HepG2 (cell line): ENCODE measurements around the gene MT1M. TPM values are rescaled to one million over a fixed set of nuclear protein-coding genes. Genes with fewer than 3 reads are reported as not detected.

Experiments
- ARHGAP35 ChIP-seq: sonication (generic); formaldehyde crosslinking; IDR thresholded peaks from 2 replicates; pipeline ENCODE4 v1.9.0; 2022; ENCODE audit warnings: mild to moderate bottlenecking, inconsistent platforms, moderate library complexity, missing genetic modification reagents, borderline replicate concordance
- ASH2L ChIP-seq: fragments of 300-600, 200-600 bp; sonication (generic); IDR thresholded peaks from 2 replicates; pipeline ENCODE4 v1.7.0; 2017; ENCODE audit warnings: low read depth, mild to moderate bottlenecking, moderate library complexity, mixed read lengths, low read length; ENCODE audit not compliant: insufficient read length
- CEBPG ChIP-seq: IDR thresholded peaks from 2 replicates; pipeline ENCODE4 v1.6.1; 2016
- GLI4 ChIP-seq: sonication (generic); formaldehyde crosslinking; IDR thresholded peaks from 2 replicates; pipeline ENCODE4 v1.5.1; 2020; ENCODE audit warnings: missing genetic modification reagents, mild to moderate bottlenecking, moderate library complexity, borderline replicate concordance
- IRX3 ChIP-seq: sonication (generic); formaldehyde crosslinking; IDR thresholded peaks from 2 replicates; pipeline ENCODE4 v1.8.1; 2023; ENCODE audit warnings: mild to moderate bottlenecking, low read depth, missing genetic modification reagents, borderline replicate concordance
- KDM5A ChIP-seq: fragments of 200-600 bp; sonication (generic); IDR thresholded peaks from 2 replicates; pipeline ENCODE4 v1.7.0; 2018; ENCODE audit warnings: antibody characterized with exemption, mild to moderate bottlenecking, low read length, borderline replicate concordance
- MAF1 ChIP-seq: sonication (generic); formaldehyde crosslinking; IDR thresholded peaks from 2 replicates; pipeline ENCODE4 v1.5.0; 2020; ENCODE audit warnings: missing genetic modification reagents, borderline replicate concordance
- PITX1 ChIP-seq: sonication (generic); formaldehyde crosslinking; IDR thresholded peaks from 2 replicates; pipeline ENCODE4 v1.5.1; 2020; ENCODE audit warnings: mild to moderate bottlenecking, missing genetic modification reagents
- PRDM15 ChIP-seq: sonication (generic); formaldehyde crosslinking; IDR thresholded peaks from 2 replicates; pipeline ENCODE4 v1.4.0; 2020; ENCODE audit warnings: missing genetic modification reagents
- RFX3 ChIP-seq: IDR thresholded peaks from 2 replicates; pipeline ENCODE4 v1.6.1; 2016; ENCODE audit warnings: missing biosample characterization, missing genetic modification reagents
- ZBTB10 ChIP-seq: sonication (generic); formaldehyde crosslinking; IDR thresholded peaks from 2 replicates; pipeline ENCODE4 v1.4.0; 2020; ENCODE audit warnings: missing genetic modification reagents, borderline replicate concordance
- ZBTB21 ChIP-seq: sonication (generic); formaldehyde crosslinking; IDR thresholded peaks from 2 replicates; pipeline ENCODE4 v1.4.0; 2020; ENCODE audit warnings: missing genetic modification reagents
- ZSCAN25 ChIP-seq: sonication (generic); formaldehyde crosslinking; IDR thresholded peaks from 2 replicates; pipeline ENCODE4 v1.8.0; 2022; ENCODE audit warnings: mild to moderate bottlenecking, missing genetic modification reagents
- polyA plus RNA-seq, 8 experiments: library from polyadenylated mRNA; depleted of rRNA in 3 of 8; stranded (reverse) in 7 of 8; unstranded in 1 of 8; fragments of >200 nt; fragmentation: Illumina TruSeq in 4 of 8; extraction: Trizol in 4 of 8; gene quantifications; 2 replicates each; pipeline versions ENCODE4 v1.2.1 to v1.2.3, GENCODE V29; 2011 to 2016; ENCODE audit warnings: low read depth in 4 of 8, missing spikeins in 1 of 8, mixed read lengths in 1 of 8; ENCODE audit not compliant: insufficient read depth in 1 of 8
- total RNA-seq, 5 experiments: library from RNA; depleted of rRNA; stranded (reverse); fragments of >200 nt; fragmentation: Illumina TruSeq; extraction: Trizol; gene quantifications; 2 replicates each; pipeline ENCODE4 v1.2.3, GENCODE V29; 2016; ENCODE audit warnings: low read depth in 1 of 5
- TF ChIP-seq, protein P1 (sequence below): sonication (generic); formaldehyde crosslinking; IDR thresholded peaks from 2 replicates; pipeline ENCODE4 v1.4.0; 2020; ENCODE audit warnings: missing genetic modification reagents
- TF ChIP-seq, protein P2 (sequence below): sonication (generic); formaldehyde crosslinking; IDR thresholded peaks from 2 replicates; pipeline ENCODE4 v1.8.0; 2023; ENCODE audit warnings: mild to moderate bottlenecking, missing genetic modification reagents

Gene MT1M
- total and polyA plus RNA-seq, 2 of the 13 experiments (the other 11 are each of a cell fraction or from before 2014, with no cell fraction given): 4.6 TPM; not detected in 1

DNA sequence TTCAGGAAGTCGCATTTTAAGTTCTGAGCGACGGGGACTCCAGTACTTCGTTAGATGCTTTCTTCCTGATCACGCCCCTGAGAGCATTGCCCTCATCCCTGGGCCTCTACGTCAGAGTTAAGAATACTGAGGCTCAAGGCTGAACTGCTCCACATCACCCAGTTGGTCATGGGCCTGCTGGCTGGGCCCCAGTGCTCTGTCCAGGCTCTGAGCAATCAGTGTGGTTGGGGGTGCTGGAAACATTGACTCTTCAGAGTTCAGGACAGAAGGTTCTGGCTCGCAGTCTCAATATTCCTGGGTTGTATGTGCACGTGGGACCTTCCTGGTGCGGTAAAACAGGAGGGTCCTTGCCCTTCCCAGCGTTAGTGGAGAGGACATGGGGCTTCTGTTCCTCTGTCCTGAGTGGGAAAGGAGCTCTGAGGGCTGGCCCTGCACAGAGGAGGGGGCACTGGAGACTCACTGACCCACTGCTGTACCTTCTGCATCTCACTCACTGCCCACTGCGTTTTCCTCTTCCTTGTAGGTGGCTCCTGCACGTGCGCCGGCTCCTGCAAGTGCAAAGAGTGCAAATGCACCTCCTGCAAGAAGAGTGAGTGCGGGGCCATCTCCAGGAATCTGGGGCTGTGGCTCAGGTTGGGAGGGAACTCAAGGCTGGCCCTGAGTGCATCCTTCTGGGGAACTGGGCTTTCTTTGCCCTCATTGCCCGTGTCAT lies 6.4 kb upstream of the MT1M start (continued):
- TF ChIP-seq ZBTB21 (CRISPR knock-in tag) (peak; percentile 68; the same call in 1 of the 2 replicates), IRX3 (no peak), CEBPG (no peak), ASH2L (no peak), RFX3 (CRISPR knock-in tag) (no peak), ARHGAP35 (CRISPR knock-in tag) (no peak), PITX1 (CRISPR knock-in tag) (no peak), MAF1 (CRISPR knock-in tag) (no peak), ZSCAN25 (CRISPR knock-in tag) (0 out of 2 replicates have a peak, but pooled peaks have one; percentile 47), ZBTB10 (CRISPR knock-in tag) (no peak), GLI4 (CRISPR knock-in tag) (no peak), KDM5A (no peak), PRDM15 (CRISPR knock-in tag) (no peak)
- TF ChIP-seq, protein P1, sequence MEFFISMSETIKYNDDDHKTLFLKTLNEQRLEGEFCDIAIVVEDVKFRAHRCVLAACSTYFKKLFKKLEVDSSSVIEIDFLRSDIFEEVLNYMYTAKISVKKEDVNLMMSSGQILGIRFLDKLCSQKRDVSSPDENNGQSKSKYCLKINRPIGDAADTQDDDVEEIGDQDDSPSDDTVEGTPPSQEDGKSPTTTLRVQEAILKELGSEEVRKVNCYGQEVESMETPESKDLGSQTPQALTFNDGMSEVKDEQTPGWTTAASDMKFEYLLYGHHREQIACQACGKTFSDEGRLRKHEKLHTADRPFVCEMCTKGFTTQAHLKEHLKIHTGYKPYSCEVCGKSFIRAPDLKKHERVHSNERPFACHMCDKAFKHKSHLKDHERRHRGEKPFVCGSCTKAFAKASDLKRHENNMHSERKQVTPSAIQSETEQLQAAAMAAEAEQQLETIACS (CRISPR knock-in tag): no peak
- TF ChIP-seq, protein P2, sequence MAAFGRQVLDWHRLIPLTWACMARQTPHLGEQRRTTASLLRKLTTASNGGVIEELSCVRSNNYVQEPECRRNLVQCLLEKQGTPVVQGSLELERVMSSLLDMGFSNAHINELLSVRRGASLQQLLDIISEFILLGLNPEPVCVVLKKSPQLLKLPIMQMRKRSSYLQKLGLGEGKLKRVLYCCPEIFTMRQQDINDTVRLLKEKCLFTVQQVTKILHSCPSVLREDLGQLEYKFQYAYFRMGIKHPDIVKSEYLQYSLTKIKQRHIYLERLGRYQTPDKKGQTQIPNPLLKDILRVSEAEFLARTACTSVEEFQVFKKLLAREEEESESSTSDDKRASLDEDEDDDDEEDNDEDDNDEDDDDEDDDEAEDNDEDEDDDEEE (CRISPR knock-in tag): no peak
